ENCODE data around the gene NT5DC2. TPM values are rescaled to one million over a fixed set of nuclear protein-coding genes. Genes with fewer than 3 reads are reported as not detected.

Gene NT5DC2
- total RNA-seq, 1 donor from 2014 or later = 60.8 TPM

- H3K36me3 Mint-ChIP-seq (ENCODE audit: low read depth) = peaks cover 20% of the 10 kb centered on the region
- intact Hi-C loops (cut with micrococcal nuclease) = no loop called here
- H3K9me3 Mint-ChIP-seq = no peaks in the 10 kb centered on the region
- H3K4me1 Mint-ChIP-seq (ENCODE audit: low read depth) = no peaks in the 10 kb centered on the region
- no peak overlapping the region for H3K4me3 Mint-ChIP-seq
- DNase-seq (ENCODE audit: low spot score) = no peak
- no peak overlapping the region for H3K27ac Mint-ChIP-seq
- no peaks in the 10 kb centered on the region for H3K27me3 Mint-ChIP-seq (ENCODE audit: insufficient read depth)
These were observed 51.7 kb downstream of the NT5DC2 start for GRCh38 chr3:52481819-52482521.

- H3K9me3 Mint-ChIP-seq = no peaks in the 10 kb centered on the region
- H3K4me1 Mint-ChIP-seq (ENCODE audit: low read depth) = no peaks in the 10 kb centered on the region
- intact Hi-C loops (cut with micrococcal nuclease) = no loop called here
- H3K4me3 Mint-ChIP-seq = no peak overlapping the region
- no peak overlapping the region for H3K27ac Mint-ChIP-seq
- no peaks in the 10 kb centered on the region for H3K27me3 Mint-ChIP-seq (ENCODE audit: insufficient read depth)
- peaks cover 20% of the 10 kb centered on the region for H3K36me3 Mint-ChIP-seq (ENCODE audit: low read depth)
- no peak for DNase-seq (ENCODE audit: low spot score)
These were observed 52.6 kb downstream of the NT5DC2 start for GRCh38 chr3:52480768-52481715.

- Mint-ChIP-seq H3K27ac (no peak overlapping the region), H3K4me1 (ENCODE audit: low read depth) (no peaks in the 10 kb centered on the region), H3K9me3 (no peaks in the 10 kb centered on the region), H3K27me3 (ENCODE audit: insufficient read depth) (no peaks in the 10 kb centered on the region), H3K4me3 (no peak overlapping the region), H3K36me3 (ENCODE audit: low read depth) (peaks cover 24% of the 10 kb centered on the region)
- intact Hi-C loops (cut with micrococcal nuclease) = no loop called here
- DNase-seq (ENCODE audit: low spot score) = no peak
These were observed 53.6 kb downstream of the NT5DC2 start for GRCh38 chr3:52479877-52480575.

GRCh38 chr3:52479037-52479876 is 54.4 kb downstream of the NT5DC2 start:
- Mint-ChIP-seq H3K36me3 (ENCODE audit: low read depth) (peaks cover 24% of the 10 kb centered on the region), H3K27me3 (ENCODE audit: insufficient read depth) (no peaks in the 10 kb centered on the region)
- intact Hi-C loops (cut with micrococcal nuclease) = no loop called here

GRCh38 chr3:52477796-52478095 is 55.9 kb downstream of the NT5DC2 start:
- H3K27me3 Mint-ChIP-seq (ENCODE audit: insufficient read depth) = no peaks in the 10 kb centered on the region
- peaks cover 31% of the 10 kb centered on the region for H3K36me3 Mint-ChIP-seq (ENCODE audit: low read depth)
- no peaks in the 10 kb centered on the region for H3K9me3 Mint-ChIP-seq
- no peaks in the 10 kb centered on the region for H3K4me1 Mint-ChIP-seq (ENCODE audit: low read depth)
- intact Hi-C loops (cut with micrococcal nuclease) = no loop called here
- H3K4me3 Mint-ChIP-seq = no peak overlapping the region
- no peak overlapping the region for H3K27ac Mint-ChIP-seq
- no peak for DNase-seq (ENCODE audit: low spot score)

More at GRCh38 chr3:52479037-52479876, 54.4 kb downstream of the NT5DC2 start:
- no peak overlapping the region for H3K4me3 Mint-ChIP-seq
- H3K27ac Mint-ChIP-seq = no peak overlapping the region
- H3K9me3 Mint-ChIP-seq = no peaks in the 10 kb centered on the region
- DNase-seq (ENCODE audit: low spot score) = no peak
- H3K4me1 Mint-ChIP-seq (ENCODE audit: low read depth) = no peaks in the 10 kb centered on the region

GRCh38 chr3:52477076-52477795 is 56.4 kb downstream of the NT5DC2 start:
- H3K27ac Mint-ChIP-seq = no peak overlapping the region

More at GRCh38 chr3:52477076-52477795, 56.4 kb downstream of the NT5DC2 start:
- Mint-ChIP-seq H3K27me3 (ENCODE audit: insufficient read depth) (no peaks in the 10 kb centered on the region), H3K9me3 (no peaks in the 10 kb centered on the region), H3K4me1 (ENCODE audit: low read depth) (no peaks in the 10 kb centered on the region), H3K4me3 (no peak overlapping the region), H3K36me3 (ENCODE audit: low read depth) (peaks cover 29% of the 10 kb centered on the region)
- intact Hi-C loops (cut with micrococcal nuclease) = no loop called here
- no peak for DNase-seq (ENCODE audit: low spot score)

Other genes starting within 250 kb of the NT5DC2 start
- gene GLYCTK, start 246.0 kb downstream of the NT5DC2 start, total RNA-seq = 17.0 and 18.3 TPM in 2 replicates
- 12.1 and 12.2 TPM in 2 replicates for gene DNAH1, start 217.5 kb downstream of the NT5DC2 start, total RNA-seq
- 104 and 113 TPM in 2 replicates for gene BAP1, start 123.8 kb downstream of the NT5DC2 start, total RNA-seq
- 11.1 and 11.4 TPM in 2 replicates for gene PHF7, start 123.2 kb downstream of the NT5DC2 start, total RNA-seq
- gene SEMA3G, start 88.8 kb downstream of the NT5DC2 start, total RNA-seq = 0.13 TPM in 1 of 2 replicates, not detected in the other
- 0.32 and 0.67 TPM in 2 replicates for gene TNNC1, start 79.8 kb downstream of the NT5DC2 start, total RNA-seq
- gene NISCH, start 78.3 kb downstream of the NT5DC2 start, total RNA-seq = 72.0 and 74.2 TPM in 2 replicates
- 0.05 and 0.16 TPM in 2 replicates for gene STAB1, start 38.5 kb downstream of the NT5DC2 start, total RNA-seq
- 14.1 and 17.1 TPM in 2 replicates for gene UQCC5, start 2.7 kb upstream of the NT5DC2 start, total RNA-seq
- 68.6 and 68.8 TPM in 2 replicates for gene PBRM1, start 152.1 kb upstream of the NT5DC2 start, total RNA-seq
- gene GNL3, start 152.2 kb upstream of the NT5DC2 start, total RNA-seq = 241 and 245 TPM in 2 replicates
- gene GLT8D1, start 171.9 kb upstream of the NT5DC2 start, total RNA-seq = 33.9 and 40.6 TPM in 2 replicates
- 122 and 132 TPM in 2 replicates for gene SPCS1, start 172.2 kb upstream of the NT5DC2 start, total RNA-seq
- 27.8 and 32.9 TPM in 2 replicates for gene NEK4, start 237.1 kb upstream of the NT5DC2 start, total RNA-seq
- not detected in 2 replicates for gene ITIH1, start 243.7 kb upstream of the NT5DC2 start, total RNA-seq